HepG2 (cell line): ENCODE results near the gene SNX10. TPM values are rescaled to one million over a fixed set of nuclear protein-coding genes. Genes with fewer than 3 reads are reported as not detected.

Source experiments
- ATAC-seq: fragments of 200-7000 bp; cut with Tn5 transposase; 3 replicates; pipeline ENCODE4 v1.9.1; 2020; ENCODE audit warnings: mild to moderate bottlenecking, moderate library complexity
- BruUV-seq: library from RNA; stranded (reverse); fragments of 400-500 nt; replicated peaks from 2 replicates; lab custom pipeline; 2021; lab: Mats Ljungman, UMichigan
- CTCF ChIA-PET: fragments of 300-600 bp; formaldehyde crosslinking; extraction: SDS; loops from one replicate; lab custom pipeline; 2021; ENCODE audit warnings: low total read pairs, inconsistent platforms, low intra/inter-chr PET ratio; lab: Yijun Ruan, JAX
- POLR2A ChIA-PET: fragments of 350-600 bp; sonication (Branson Sonifier 250); formaldehyde crosslinking; loops from one replicate; lab custom pipeline; 2020; ENCODE audit warnings: antibody characterized with exemption, inconsistent platforms; lab: Yijun Ruan, JAX
- DNase-seq: peaks from one replicate; pipeline ENCODE4 v3.0.0-alpha.2; 2015; ENCODE audit warnings: low spot score
- FAIRE-seq: peaks from 3 replicates; lab custom pipeline; 2011; peaks lifted over from hg19 to GRCh38; lab: Jason Lieb, UNC
- H2AFZ ChIP-seq: one replicate; pipeline ENCODE4 v1.6.1; 2011; ENCODE audit warnings: low read length, inconsistent platforms
- H3K27ac ChIP-seq: fragments of 300-600 bp; 3 replicates; pipeline ENCODE4 v1.8.0; 2011; ENCODE audit warnings: mixed run types, mild to moderate bottlenecking, mixed read lengths, low read length, inconsistent platforms; ENCODE audit not compliant: insufficient read depth; ENCODE audit errors: extremely low read length
- H3K27me3 ChIP-seq, 2 experiments: fragments of 200-600 bp in 1 of 2; 2 replicates in 1 of 2; 3 replicates in 1 of 2; pipeline versions ENCODE4 v1.6.0 to v1.8.0; 2011; ENCODE audit warnings: low read length in 2 of 2, mild to moderate bottlenecking in 2 of 2, moderate library complexity in 2 of 2, inconsistent platforms in 1 of 2; ENCODE audit not compliant: insufficient read depth in 2 of 2, control insufficient read depth in 1 of 2
- H3K36me3 ChIP-seq, 2 experiments: fragments of 200-600 bp in 1 of 2; replicated peaks in 1 of 2; 2 replicates in 1 of 2; 3 replicates in 1 of 2; pipeline versions ENCODE4 v1.5.1 to v1.8.0; 2011; ENCODE audit warnings: low read length in 2 of 2, inconsistent platforms in 1 of 2; ENCODE audit not compliant: insufficient read depth in 2 of 2, control insufficient read depth in 1 of 2
- H3K4me1 ChIP-seq: 2 replicates; pipeline ENCODE4 v1.5.1; 2012; ENCODE audit warnings: low read length, inconsistent platforms; ENCODE audit not compliant: insufficient read depth
- H3K4me2 ChIP-seq: 2 replicates; pipeline ENCODE4 v1.6.0; 2011; ENCODE audit warnings: low read depth, low read length, inconsistent platforms
- H3K4me3 ChIP-seq, 3 experiments: fragments of 200-600 bp in 1 of 3; sonication (generic), shearing (Covaris generic) in 1 of 3; replicated peaks in 1 of 3; 2 replicates each; pipeline ENCODE4 v1.5.1; 2011 to 2016; ENCODE audit warnings: low read length in 3 of 3, inconsistent platforms in 2 of 3, low read depth in 2 of 3, mild to moderate bottlenecking in 2 of 3, control low read depth in 1 of 3, mixed read lengths in 1 of 3; ENCODE audit not compliant: insufficient read depth in 1 of 3
- H3K79me2 ChIP-seq: one replicate; pipeline ENCODE4 v1.6.1; 2011; ENCODE audit warnings: low read length, inconsistent platforms; ENCODE audit not compliant: insufficient read depth
- H3K9ac ChIP-seq: 2 replicates; pipeline ENCODE4 v1.6.0; 2011; ENCODE audit warnings: mild to moderate bottlenecking, low read depth, low read length, inconsistent platforms; ENCODE audit not compliant: insufficient read depth
- H3K9me3 ChIP-seq: 2 replicates; pipeline ENCODE4 v1.5.1; 2012; ENCODE audit warnings: mild to moderate bottlenecking, low read length
- H4K20me1 ChIP-seq: 2 replicates; pipeline ENCODE4 v1.6.0; 2011; ENCODE audit warnings: inconsistent platforms, mild to moderate bottlenecking, low read length, moderate library complexity; ENCODE audit not compliant: insufficient read depth
- ARHGAP35 ChIP-seq: sonication (generic); formaldehyde crosslinking; IDR thresholded peaks from 2 replicates; pipeline ENCODE4 v1.9.0; 2022; ENCODE audit warnings: mild to moderate bottlenecking, inconsistent platforms, moderate library complexity, missing genetic modification reagents, borderline replicate concordance
- ATF7-NPFF ChIP-seq: sonication (generic); formaldehyde crosslinking; IDR thresholded peaks from 2 replicates; pipeline ENCODE4 v1.8.1; 2023; ENCODE audit warnings: mild to moderate bottlenecking, low read depth, missing genetic modification reagents, moderate library complexity
- FOXK1 ChIP-seq: sonication (generic); formaldehyde crosslinking; IDR thresholded peaks from 2 replicates; pipeline ENCODE4 v1.4.0; 2020; ENCODE audit warnings: low read depth, missing genetic modification reagents, borderline replicate concordance
- HNRNPLL ChIP-seq: fragments of 200-400 bp; formaldehyde crosslinking; IDR thresholded peaks from 2 replicates; pipeline ENCODE4 v1.6.1; 2017; ENCODE audit warnings: mild to moderate bottlenecking, low read depth, low read length; ENCODE audit not compliant: poor library complexity, severe bottlenecking
- RBFOX2 ChIP-seq: fragments of 200-400 bp; formaldehyde crosslinking; IDR thresholded peaks from 2 replicates; pipeline ENCODE4 v1.6.1; 2017; ENCODE audit warnings: low read depth, mild to moderate bottlenecking, low read length
- RFX3 ChIP-seq: IDR thresholded peaks from 2 replicates; pipeline ENCODE4 v1.6.1; 2016; ENCODE audit warnings: missing biosample characterization, missing genetic modification reagents
- SP2 ChIP-seq: sonication (generic); formaldehyde crosslinking; IDR thresholded peaks from 2 replicates; pipeline ENCODE4 v1.5.1; 2020; ENCODE audit warnings: mild to moderate bottlenecking, missing genetic modification reagents
- TBX3 ChIP-seq: fragments of 450-650 bp; IDR thresholded peaks from 2 replicates; pipeline ENCODE4 v1.6.1; 2017; ENCODE audit warnings: antibody characterized with exemption, mild to moderate bottlenecking, inconsistent platforms, borderline replicate concordance
- TP53 ChIP-seq: sonication (generic); formaldehyde crosslinking; conservative IDR thresholded peaks from 2 replicates; pipeline ENCODE4 v1.4.0; 2020; ENCODE audit warnings: missing genetic modification reagents
- U2AF2 ChIP-seq: fragments of 200-400 bp; formaldehyde crosslinking; IDR thresholded peaks from 2 replicates; pipeline ENCODE4 v1.6.1; 2017; ENCODE audit warnings: low read depth, mild to moderate bottlenecking, low read length
- ZBTB44 ChIP-seq: sonication (generic); formaldehyde crosslinking; IDR thresholded peaks from 2 replicates; pipeline ENCODE4 v1.4.0; 2020; ENCODE audit warnings: missing genetic modification reagents
- ZMYM4 ChIP-seq: sonication (generic); formaldehyde crosslinking; IDR thresholded peaks from 2 replicates; pipeline ENCODE4 v1.8.1; 2023; ENCODE audit warnings: mild to moderate bottlenecking, missing genetic modification reagents
- ZNF121 ChIP-seq: sonication (generic); formaldehyde crosslinking; IDR thresholded peaks from 2 replicates; pipeline ENCODE4 v1.5.0; 2020; ENCODE audit warnings: mild to moderate bottlenecking, missing genetic modification reagents
- ZNF17 ChIP-seq: sonication (generic); formaldehyde crosslinking; IDR thresholded peaks from 2 replicates; pipeline ENCODE4 v1.5.0; 2020; ENCODE audit warnings: mild to moderate bottlenecking, missing genetic modification reagents
- ZNF280B ChIP-seq: sonication (generic); formaldehyde crosslinking; IDR thresholded peaks from 2 replicates; pipeline ENCODE4 v1.5.0; 2020; ENCODE audit warnings: missing genetic modification reagents, mild to moderate bottlenecking, borderline replicate concordance
- ZNF335 ChIP-seq: sonication (generic); formaldehyde crosslinking; IDR thresholded peaks from 2 replicates; pipeline ENCODE4 v1.4.0; 2020; ENCODE audit warnings: missing genetic modification reagents
- ZNF34 ChIP-seq: sonication (generic); formaldehyde crosslinking; IDR thresholded peaks from 2 replicates; pipeline ENCODE4 v1.4.0; 2020; ENCODE audit warnings: mild to moderate bottlenecking, missing genetic modification reagents, borderline replicate concordance
- ZNF550 ChIP-seq: sonication (generic); formaldehyde crosslinking; IDR thresholded peaks from 2 replicates; pipeline ENCODE4 v1.4.0; 2020; ENCODE audit warnings: mild to moderate bottlenecking, missing genetic modification reagents, borderline replicate concordance
- ZNF564 ChIP-seq: sonication (generic); formaldehyde crosslinking; IDR thresholded peaks from 2 replicates; pipeline ENCODE4 v1.8.1; 2023; ENCODE audit warnings: mild to moderate bottlenecking, missing genetic modification reagents
- ZNF572 ChIP-seq: sonication (generic); formaldehyde crosslinking; IDR thresholded peaks from 2 replicates; pipeline ENCODE4 v1.5.1; 2020; ENCODE audit warnings: mild to moderate bottlenecking, missing genetic modification reagents
- ZNF75D ChIP-seq: sonication (generic); formaldehyde crosslinking; IDR thresholded peaks from 2 replicates; pipeline ENCODE4 v1.8.1; 2023; ENCODE audit warnings: missing genetic modification reagents, mild to moderate bottlenecking, borderline replicate concordance
- ZNF792 ChIP-seq: IDR thresholded peaks from 2 replicates; pipeline ENCODE4 v1.6.1; 2016
- WGBS: methylation state at CpG from one replicate; pipeline ENCODE4 v1.1.6; 2017; ENCODE audit warnings: low lambda C conversion rate; 5-methylcytosine and 5-hydroxymethylcytosine counted together
- in situ Hi-C: cut with HindIII; loops from 2 replicates; pipeline ENCODE4 v1.10.0; 2017; ENCODE audit warnings: low pct_unique_long_range_greater_than_20kb; ENCODE audit not compliant: extremely low pct_ligation_motif_present
- intact Hi-C: fragments of 100-400 bp; cut with micrococcal nuclease; formaldehyde crosslinking; loops from one replicate; pipeline ENCODE4 v1.10.0; 2022; ENCODE audit not compliant: unreplicated experiment
- polyA plus RNA-seq, 8 experiments: library from polyadenylated mRNA; depleted of rRNA in 3 of 8; stranded (reverse) in 7 of 8; unstranded in 1 of 8; fragments of >200 nt; fragmentation: Illumina TruSeq in 4 of 8; extraction: Trizol in 4 of 8; gene quantifications; 2 replicates each; pipeline versions ENCODE4 v1.2.1 to v1.2.3, GENCODE V29; 2011 to 2016; ENCODE audit warnings: low read depth in 4 of 8, missing spikeins in 1 of 8, mixed read lengths in 1 of 8; ENCODE audit not compliant: insufficient read depth in 1 of 8
- total RNA-seq, 5 experiments: library from RNA; depleted of rRNA; stranded (reverse); fragments of >200 nt; fragmentation: Illumina TruSeq; extraction: Trizol; gene quantifications; 2 replicates each; pipeline ENCODE4 v1.2.3, GENCODE V29; 2016; ENCODE audit warnings: low read depth in 1 of 5

SNX10 gene
- total and polyA plus RNA-seq, 2 of the 13 experiments (the other 11 are each of a cell fraction or from before 2014, with no cell fraction given): 26.0 to 27.6 TPM

- TF ChIP-seq FOXK1: no peak
- TF ChIP-seq RBFOX2: 0 out of 2 replicates have a peak, but pooled peaks have one; percentile 14
- TF ChIP-seq RFX3 (CRISPR knock-in tag): peak; percentile 90
- peak; percentile 96 for TF ChIP-seq U2AF2
Observed at GRCh38 chr7:26376175-26376917, 84.7 kb downstream of the SNX10 start (continued).

GRCh38 chr7:26378016-26378415 is 86.4 kb downstream of the SNX10 start:
- ChIA-PET POLR2A (no interaction called here), CTCF (interaction anchor here (1.2 to 3.1 kb wide), 4 partner anchors 8 to 783 kb away, joined by 3 to 23 read pairs (median 8); no protein-coding TSS in a partner anchor)
- Histone ChIP-seq H3K4me3 (no peak overlapping the region), H3K9ac (no peak overlapping the region), H3K36me3 (no peaks in the 10 kb centered on the region), H4K20me1 (no peaks in the 10 kb centered on the region), H3K79me2 (no peaks in the 10 kb centered on the region), H2AFZ (no peak overlapping the region), H3K27me3 (peaks cover 0 to 3% of the 10 kb centered on the region in 2 experiments; a peak in 1 of 5 replicates), H3K27ac (no peak overlapping the region), H3K9me3 (no peaks in the 10 kb centered on the region), H3K4me2 (no peak overlapping the region), H3K4me1 (peaks cover 5% of the 10 kb centered on the region; the same call in 1 of the 2 replicates)
- intact Hi-C loops: loop anchor here (5.0 kb wide), 1 partner anchor 764 kb away; the partner anchor contains the start of gene HOXA5
- WGBS: 58% methylated on average over 7 of the region's 7 CpGs
- FAIRE-seq (no peak), ATAC-seq (no peak), DNase-seq (no peak)
- in situ Hi-C loops: loop anchor here (5.0 kb wide), 2 partner anchors 124 to 289 kb away; no protein-coding TSS in a partner anchor
- no TSS peak for BruUV-seq
- TF ChIP-seq ZNF572 (CRISPR knock-in tag) (no peak), TP53 (no peak), ZNF550 (CRISPR knock-in tag) (no peak), ZNF280B (no peak), SP2 (CRISPR knock-in tag) (no peak), TBX3 (no peak), ZMYM4 (CRISPR knock-in tag) (no peak), ZNF792 (CRISPR knock-in tag) (no peak), ZNF34 (CRISPR knock-in tag) (no peak), ARHGAP35 (CRISPR knock-in tag) (no peak), ZNF75D (no peak), ZNF335 (CRISPR knock-in tag) (no peak), HNRNPLL (no peak), ZNF121 (CRISPR knock-in tag) (no peak), ZNF564 (CRISPR knock-in tag) (no peak), ATF7-NPFF (no peak), ZBTB44 (CRISPR knock-in tag) (no peak), ZNF17 (no peak)
